HL-60/S4 treated with phorbol 12-myristate 13-acetate at 8.2 ng/mL for 4 days and 3 days (cell line): ENCODE data around the gene H1-8.

Experiments used
- in situ Hi-C: fragments of 300-500 bp; cut with MboI; formaldehyde crosslinking; loops from 2 replicates; pipeline ENCODE4 v1.15.0; 2022; ENCODE audit warnings: low sequenced_read_pairs

Gene H1-8

GRCh38 chr3:129543156-129543790 lies at the start of gene H1-8:
Gene H1-8, plus strand, starts transcription at chr3:129543175. Its CDS starts 44 bp downstream, at chr3:129543219.
- in situ Hi-C loops, result no loop called here

GRCh38 chr3:129493206-129493605 lies 49.8 kb upstream of the H1-8 start:
- in situ Hi-C loops, result loop anchor here (10.0 kb wide), 1 partner anchor 332 kb away; no protein-coding TSS in a partner anchor

- in situ Hi-C loops, result loop anchor here (10.0 kb wide), 1 partner anchor 330 kb away; no protein-coding TSS in a partner anchor
These were observed 48.5 kb upstream of the H1-8 start for GRCh38 chr3:129494499-129494898.

- in situ Hi-C loops, result loop anchor here (10.0 kb wide), 1 partner anchor 330 kb away; no protein-coding TSS in a partner anchor
These were observed 47.9 kb upstream of the H1-8 start for GRCh38 chr3:129495006-129495639.

GRCh38 chr3:129497876-129498275 lies 45.1 kb upstream of the H1-8 start:
- in situ Hi-C loops, result loop anchor here (10.0 kb wide), 1 partner anchor 327 kb away; no protein-coding TSS in a partner anchor

GRCh38 chr3:129498603-129499488 lies 44.1 kb upstream of the H1-8 start:
- in situ Hi-C loops, result loop anchor here (10.0 kb wide), 1 partner anchor 326 kb away; no protein-coding TSS in a partner anchor

GRCh38 chr3:129499604-129500333 lies 43.2 kb upstream of the H1-8 start:
- in situ Hi-C loops, result loop anchor here (10.0 kb wide), 1 partner anchor 325 kb away; no protein-coding TSS in a partner anchor

GRCh38 chr3:129500334-129500658 lies 42.7 kb upstream of the H1-8 start:
- in situ Hi-C loops, result no loop called here

GRCh38 chr3:129501630-129502029 lies 41.3 kb upstream of the H1-8 start:
- in situ Hi-C loops, result no loop called here

- in situ Hi-C loops, result no loop called here
These were observed 40.1 kb upstream of the H1-8 start for GRCh38 chr3:129502641-129503408.

GRCh38 chr3:129503471-129504291 lies 39.3 kb upstream of the H1-8 start:
- in situ Hi-C loops, result no loop called here

- in situ Hi-C loops, result no loop called here
These were observed 38.4 kb upstream of the H1-8 start for GRCh38 chr3:129504471-129505100.

- in situ Hi-C loops, result no loop called here
These were observed 37.6 kb upstream of the H1-8 start for GRCh38 chr3:129505341-129505740.

- in situ Hi-C loops, result no loop called here
These were observed 36.7 kb upstream of the H1-8 start for GRCh38 chr3:129506231-129506742.

GRCh38 chr3:129507181-129507831 lies 35.7 kb upstream of the H1-8 start:
- in situ Hi-C loops, result no loop called here

GRCh38 chr3:129512595-129512994 lies 30.4 kb upstream of the H1-8 start:
- in situ Hi-C loops, result no loop called here

- in situ Hi-C loops, result no loop called here
These were observed 29.3 kb upstream of the H1-8 start for GRCh38 chr3:129513705-129514104.

GRCh38 chr3:129514110-129514509 lies 28.9 kb upstream of the H1-8 start:
- in situ Hi-C loops, result no loop called here
